ENCODE data around the gene ME2. TPM values are rescaled to one million over a fixed set of nuclear protein-coding genes. Genes with fewer than 3 reads are reported as not detected.

Gene ME2
- total and polyA plus RNA-seq, 2 of the 8 experiments (the other 6 are each of a cell fraction or from before 2014, with no cell fraction given), result 54.7 to 66.9 TPM

DNA sequence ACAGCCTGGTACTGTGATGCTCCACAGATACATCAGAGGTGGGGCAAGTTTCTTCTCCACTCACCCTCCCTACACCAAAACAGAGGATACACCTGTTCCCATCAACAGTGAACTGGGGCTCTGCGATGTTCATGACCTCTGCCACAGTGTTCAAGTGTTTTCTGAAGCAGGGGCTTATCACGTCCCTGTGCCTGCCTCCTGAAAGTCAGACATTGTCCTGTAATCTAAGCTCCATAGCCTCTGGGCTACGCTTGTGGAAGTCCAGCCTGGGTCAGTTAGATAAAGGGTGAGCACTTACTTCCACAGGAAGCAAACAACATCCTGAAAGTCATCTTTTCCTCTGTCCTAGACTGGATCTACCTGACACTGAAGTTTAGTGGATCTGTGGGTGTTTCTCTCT, 38.9 kb upstream of the ME2 start:
- H2BK20ac ChIP-seq (ENCODE audit: low read length), result no peak overlapping the region
- H4K8ac ChIP-seq (ENCODE audit: extremely low read depth, insufficient read depth, low read length), result no peak overlapping the region
- no peaks in the 10 kb centered on the region for H3K79me1 ChIP-seq (ENCODE audit: low read depth, low read length)
- no peaks in the 10 kb centered on the region for H3K36me3 ChIP-seq (ENCODE audit: control insufficient read depth in 2 of 4, insufficient read depth in 4 of 4, low read length in 3 of 4)
- peak overlapping the region; percentile 19; the same call in 1 of the 2 replicates for H2AFZ ChIP-seq (ENCODE audit: low read length)
- H3K4me1 ChIP-seq (replicated peaks in 1 of 4; ENCODE audit: control insufficient read depth in 3 of 4, insufficient read depth in 4 of 4, low read length in 3 of 4), result no peaks in the 10 kb centered on the region
- no peak overlapping the region for H2BK15ac ChIP-seq (ENCODE audit: low read length)
- H4K20me1 ChIP-seq (replicated peaks in 1 of 2; ENCODE audit: control insufficient read depth in 1 of 2, insufficient read depth in 2 of 2, low read length in 2 of 2), result no peaks in the 10 kb centered on the region
- H3K27ac ChIP-seq (ENCODE audit: low read depth, low read length), result no peak overlapping the region
- H3K14ac ChIP-seq (ENCODE audit: insufficient read length), result no peak overlapping the region
- no peak overlapping the region for H4K5ac ChIP-seq (ENCODE audit: insufficient read length, low read depth, low read length)
- no peaks in the 10 kb centered on the region for H3K23me2 ChIP-seq (ENCODE audit: low read depth, low read length)
- no peak overlapping the region for H3K56ac ChIP-seq (replicated peaks; ENCODE audit: insufficient read length, low read depth, low read length)
- CTCF ChIA-PET (ENCODE audit: partially characterized antibody), result interaction anchor here (1.1 kb wide), 1 partner anchor 20 kb away, joined by 4 read pairs; the partner anchor contains the start of gene MRO
- H3K23ac ChIP-seq (ENCODE audit: insufficient read length), result no peak overlapping the region
- no peak overlapping the region for H2BK5ac ChIP-seq (ENCODE audit: low read depth, low read length)
- no peaks in the 10 kb centered on the region for H3K79me2 ChIP-seq (ENCODE audit: control insufficient read depth in 1 of 2, insufficient read depth in 2 of 2, low read length in 2 of 2)
- POLR2A ChIA-PET (ENCODE audit: partially characterized antibody), result no interaction called here
- no peak overlapping the region for H3K4ac ChIP-seq (replicated peaks; ENCODE audit: insufficient read length, low read depth, low read length)
- WGBS, 2 experiments (ENCODE audit: extremely low coverage in 1 of 2, insufficient coverage in 1 of 2, insufficient read length in 1 of 2, insufficient replicate concordance in 2 of 2, low coverage in 1 of 2, low lambda C conversion rate in 2 of 2, missing lambda C conversion rate in 1 of 2), result 97% methylated on average over 3 of the region's 3 CpGs; no CpG with 5 or more reads in 1 of the 2 experiments
- H2AK5ac ChIP-seq (ENCODE audit: low read depth, low read length), result no peak overlapping the region
- FAIRE-seq (no peak), DNase-seq (ENCODE audit: low read depth in 1 of 2, low spot score in 2 of 2) (no peak)
- H3K9me3 ChIP-seq (ENCODE audit: insufficient read depth in 2 of 2, low read depth in 1 of 2, low read length in 1 of 2), result no peaks in the 10 kb centered on the region
- H4K91ac ChIP-seq (replicated peaks; ENCODE audit: insufficient read length, low read length), result no peak overlapping the region
- no peak overlapping the region for H3K4me2 ChIP-seq (ENCODE audit: insufficient read depth in 1 of 2, low read depth in 2 of 2, low read length in 2 of 2)
- no peak overlapping the region for H3K4me3 ChIP-seq (ENCODE audit: extremely low read depth in 1 of 4, insufficient read depth in 2 of 4, low read depth in 3 of 4, low read length in 4 of 4)
- H3K18ac ChIP-seq (ENCODE audit: extremely low read depth, low read length), result no peak overlapping the region
- H2BK120ac ChIP-seq (replicated peaks; ENCODE audit: low read depth, low read length), result no peak overlapping the region
- no peak overlapping the region for H3K9ac ChIP-seq (replicated peaks in 1 of 4; ENCODE audit: extremely low read depth in 1 of 4, low read depth in 3 of 4, low read length in 3 of 4)
- no peak overlapping the region for H2BK12ac ChIP-seq (ENCODE audit: low read depth, low read length)
- H3K27me3 ChIP-seq (replicated peaks in 1 of 4; ENCODE audit: control insufficient read depth in 3 of 4, extremely low read depth in 1 of 4, insufficient read depth in 3 of 4, low read length in 3 of 4), result no peaks in the 10 kb centered on the region
- TF ChIP-seq, protein P1, sequence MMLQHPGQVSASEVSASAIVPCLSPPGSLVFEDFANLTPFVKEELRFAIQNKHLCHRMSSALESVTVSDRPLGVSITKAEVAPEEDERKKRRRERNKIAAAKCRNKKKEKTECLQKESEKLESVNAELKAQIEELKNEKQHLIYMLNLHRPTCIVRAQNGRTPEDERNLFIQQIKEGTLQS (IDR thresholded peaks at IDR 0.05; ENCODE audit: insufficient read depth, low read depth, low read length), result no peak
- TF ChIP-seq SRF (IDR thresholded peaks at IDR 0.05; ENCODE audit: low read depth, low read length), result no peak
- TF ChIP-seq, protein P2, sequence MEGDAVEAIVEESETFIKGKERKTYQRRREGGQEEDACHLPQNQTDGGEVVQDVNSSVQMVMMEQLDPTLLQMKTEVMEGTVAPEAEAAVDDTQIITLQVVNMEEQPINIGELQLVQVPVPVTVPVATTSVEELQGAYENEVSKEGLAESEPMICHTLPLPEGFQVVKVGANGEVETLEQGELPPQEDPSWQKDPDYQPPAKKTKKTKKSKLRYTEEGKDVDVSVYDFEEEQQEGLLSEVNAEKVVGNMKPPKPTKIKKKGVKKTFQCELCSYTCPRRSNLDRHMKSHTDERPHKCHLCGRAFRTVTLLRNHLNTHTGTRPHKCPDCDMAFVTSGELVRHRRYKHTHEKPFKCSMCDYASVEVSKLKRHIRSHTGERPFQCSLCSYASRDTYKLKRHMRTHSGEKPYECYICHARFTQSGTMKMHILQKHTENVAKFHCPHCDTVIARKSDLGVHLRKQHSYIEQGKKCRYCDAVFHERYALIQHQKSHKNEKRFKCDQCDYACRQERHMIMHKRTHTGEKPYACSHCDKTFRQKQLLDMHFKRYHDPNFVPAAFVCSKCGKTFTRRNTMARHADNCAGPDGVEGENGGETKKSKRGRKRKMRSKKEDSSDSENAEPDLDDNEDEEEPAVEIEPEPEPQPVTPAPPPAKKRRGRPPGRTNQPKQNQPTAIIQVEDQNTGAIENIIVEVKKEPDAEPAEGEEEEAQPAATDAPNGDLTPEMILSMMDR (IDR thresholded peaks at IDR 0.05; ENCODE audit: control extremely low read depth in 1 of 3, insufficient read depth in 1 of 3, low read depth in 1 of 3, low read length in 3 of 3), result no peak
- TF ChIP-seq, protein P3, sequence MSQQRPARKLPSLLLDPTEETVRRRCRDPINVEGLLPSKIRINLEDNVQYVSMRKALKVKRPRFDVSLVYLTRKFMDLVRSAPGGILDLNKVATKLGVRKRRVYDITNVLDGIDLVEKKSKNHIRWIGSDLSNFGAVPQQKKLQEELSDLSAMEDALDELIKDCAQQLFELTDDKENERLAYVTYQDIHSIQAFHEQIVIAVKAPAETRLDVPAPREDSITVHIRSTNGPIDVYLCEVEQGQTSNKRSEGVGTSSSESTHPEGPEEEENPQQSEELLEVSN (IDR thresholded peaks at IDR 0.05), result no peak
- TF ChIP-seq SAP30 (IDR thresholded peaks at IDR 0.05; ENCODE audit: insufficient read depth, insufficient replicate concordance, low read length), result no peak
- TF ChIP-seq JUND (IDR thresholded peaks at IDR 0.05; ENCODE audit: low read length), result no peak
- no peak for TF ChIP-seq POLR2AphosphoS5 (IDR thresholded peaks at IDR 0.05; ENCODE audit: low read depth, low read length)
- no peak for TF ChIP-seq NANOG (IDR thresholded peaks at IDR 0.05; ENCODE audit: insufficient read depth, low read depth, low read length, poor library complexity, severe bottlenecking)
- no peak for TF ChIP-seq BRCA1 (IDR thresholded peaks at IDR 0.05; ENCODE audit: low read depth, low read length)
- TF ChIP-seq CBX5 (IDR thresholded peaks at IDR 0.05; ENCODE audit: low read depth, low read length), result no peak

Data from H1 (cell line).